Ovary (tissue), 9 donors: Measurements from ENCODE around the gene SORCS3. TPM values are rescaled to one million over a fixed set of nuclear protein-coding genes. Genes with fewer than 3 reads are reported as not detected.
A peak's percentile ranks its signal among the peaks of the same experiment; 100 is the strongest.

Experiments used
- DNase-seq, 5 donors: peaks; one replicate each; pipeline ENCODE4 v3.0.0-alpha.2; 2019 to 2020
- H3K27ac ChIP-seq, 2 donors: fragments of 200-600 bp; one replicate each; pipeline versions ENCODE4 v1.5.1 to v1.8.0; 2019 to 2022
- H3K27me3 ChIP-seq: fragments of 200-600 bp; one replicate; pipeline ENCODE4 v1.8.0; 2022
- H3K36me3 ChIP-seq: fragments of 200-600 bp; sonication (generic); one replicate; pipeline ENCODE4 v1.5.1; 2019
- H3K4me1 ChIP-seq: one replicate; pipeline ENCODE4 v1.8.1; 2013; ENCODE audit warnings: mild to moderate bottlenecking, moderate library complexity; ENCODE audit not compliant: insufficient read depth
- H3K4me3 ChIP-seq: fragments of 200-600 bp; sonication (generic); one replicate; pipeline ENCODE4 v1.5.1; 2017
- H3K9me3 ChIP-seq, 2 donors: fragments of 200-600 bp in 1 of 2; sonication (generic) in 1 of 2; one replicate each; pipeline versions ENCODE4 v1.5.1 to v1.8.1; 2013 to 2019; ENCODE audit warnings: mild to moderate bottlenecking in 1 of 2, moderate library complexity in 1 of 2
- CTCF ChIP-seq, 3 donors: fragments of 450-650 bp in 2 of 3; fragments of 200-600 bp in 1 of 3; IDR thresholded peaks; one replicate each; pipeline versions ENCODE4 v1.5.1 to v1.8.0; 2016 to 2022; ENCODE audit warnings: antibody characterized with exemption in 3 of 3, mild to moderate bottlenecking in 1 of 3
- EP300 ChIP-seq: sonication (generic); formaldehyde crosslinking; IDR thresholded peaks from one replicate; pipeline ENCODE4 v1.6.1; 2017; ENCODE audit warnings: antibody characterized with exemption
- POLR2A ChIP-seq: fragments of 450-650 bp; IDR thresholded peaks from one replicate; pipeline ENCODE4 v1.6.1; 2017; ENCODE audit warnings: antibody characterized with exemption, mild to moderate bottlenecking, moderate library complexity
- WGBS, 3 donors: extraction: QIAGEN DNeasy Blood & Tissue Kit in 1 of 3; methylation state at CpG; one replicate each; pipeline versions ENCODE4 v1.1.5 to v1.1.7; 2013 to 2017; 5-methylcytosine and 5-hydroxymethylcytosine counted together
- intact Hi-C, 4 donors: fragments of 100-400 bp; cut with DNase I; formaldehyde crosslinking; loops; one replicate each; pipeline versions ENCODE4 v1.11.0 to v1.15.1; 2022 to 2023
- polyA plus RNA-seq, 2 donors: library from polyadenylated mRNA; stranded (reverse); fragments of 200-250 nt in 1 of 2; fragments of 350-450 nt in 1 of 2; fragmentation: Illumina TruSeq in 1 of 2; extraction: RNeasy Lipid Tissue Mini Kit (QIAGEN cat#74804) in 1 of 2; gene quantifications; one replicate each; pipeline ENCODE4 v1.2.3, GENCODE V29; 2013 to 2014
- total RNA-seq, 7 donors: library from RNA; depleted of rRNA in 2 of 7; stranded (reverse); fragments of >200 nt in 2 of 7; fragmentation: NEBNext Ultra II Directional in 3 of 7; extraction: Animal tissue kit (Norgen Biotek cat#: 25700) in 3 of 7; gene quantifications; one replicate each; pipeline versions ENCODE4 v1.1.0 to v1.2.4, GENCODE V29; 2016 to 2023
- donor health status: DM: no; HTN: no; CAD: no; lungs with moderate emphysema.
- donor health status: DM: no; HTN: no; CAD: no.
- donor health status: Bipolar disorder and iron deficiency.
- donor health status: DM: yes; HTN: yes; CAD: no.
- donor health status: DM: no; HTN: no; CAD: no.
- donor health status: DM: yes; HTN: yes; CAD: no.

Gene SORCS3
- total and polyA plus RNA-seq, 9 donors, result 0.07 to 4.5 (median 0.79) TPM; not detected in 1

GRCh38 chr10:104642658-104643302, 1.7 kb downstream of the SORCS3 start:
- H3K4me3 ChIP-seq, result no peak overlapping the region
- H3K4me1 ChIP-seq, result no peaks in the 10 kb centered on the region
- H3K9me3 ChIP-seq, result no peaks in the 10 kb centered on the region
- peak in 3 of 5 donors; percentile 31 to 66 (median 65) for DNase-seq
- TF ChIP-seq CTCF (IDR thresholded peaks at IDR 0.05), result peak in 1 of 3 donors; percentile 31
- TF ChIP-seq POLR2A, result no peak
- no peaks in the 10 kb centered on the region for H3K36me3 ChIP-seq
- WGBS, 3 donors, result 2 to 5% (median 5%) methylated on average over 43 of the region's 43 CpGs
- intact Hi-C loops, result no loop called here
- no peaks in the 10 kb centered on the region for H3K27me3 ChIP-seq
- H3K27ac ChIP-seq, result no peak overlapping the region

- H3K27ac ChIP-seq, result no peak overlapping the region
- no peaks in the 10 kb centered on the region for H3K9me3 ChIP-seq
- 87 to 94% (median 87%) methylated on average over 11 of the region's 11 CpGs for WGBS, 3 donors
- no peaks in the 10 kb centered on the region for H3K4me1 ChIP-seq
- TF ChIP-seq POLR2A, result no peak
- TF ChIP-seq EP300, result no peak
- TF ChIP-seq CTCF (IDR thresholded peaks at IDR 0.05), result no peak
- no peak overlapping the region for H3K4me3 ChIP-seq
- no peaks in the 10 kb centered on the region for H3K36me3 ChIP-seq
- no peaks in the 10 kb centered on the region for H3K27me3 ChIP-seq
- no peak for DNase-seq
- intact Hi-C loops, result no loop called here
Observed at GRCh38 chr10:104643303-104643663, 2.2 kb downstream of the SORCS3 start.

- Histone ChIP-seq H3K27me3 (no peaks in the 10 kb centered on the region), H3K4me3 (no peak overlapping the region), H3K4me1 (no peaks in the 10 kb centered on the region), H3K9me3 (no peaks in the 10 kb centered on the region), H3K27ac (no peak overlapping the region), H3K36me3 (no peaks in the 10 kb centered on the region)
- DNase-seq, result no peak
- TF ChIP-seq POLR2A (no peak), CTCF (IDR thresholded peaks at IDR 0.05) (no peak), EP300 (no peak)
- WGBS, 3 donors, result 83 to 91% (median 90%) methylated on average over 1 of the region's 1 CpG
- intact Hi-C loops, result no loop called here
Observed at GRCh38 chr10:104646146-104646545, 5.1 kb downstream of the SORCS3 start.

- Histone ChIP-seq H3K36me3 (no peaks in the 10 kb centered on the region), H3K27ac (no peak overlapping the region), H3K4me1 (no peaks in the 10 kb centered on the region), H3K4me3 (no peak overlapping the region), H3K9me3 (no peaks in the 10 kb centered on the region), H3K27me3 (no peaks in the 10 kb centered on the region)
- TF ChIP-seq POLR2A, result no peak
- no peak for TF ChIP-seq CTCF (IDR thresholded peaks at IDR 0.05)
- no peak for TF ChIP-seq EP300
- 63% methylated on average over 3 of the region's 3 CpGs for WGBS, 3 donors
- no peak for DNase-seq
- intact Hi-C loops, result no loop called here
Observed at GRCh38 chr10:104648421-104648820, 7.3 kb downstream of the SORCS3 start.
